Thyroid gland (tissue), 4 donors: Measurements from ENCODE around the gene HOXB3.

Experiments used
- POLR2A ChIP-seq, 2 donors: fragments of 450-650 bp; IDR thresholded peaks; one replicate each; pipeline ENCODE4 v1.6.1; 2017; ENCODE audit warnings: antibody characterized with exemption in 2 of 2, mild to moderate bottlenecking in 2 of 2, moderate library complexity in 1 of 2
- TF ChIP-seq, protein P1 (sequence below), 6 experiments: fragments of 200-600 bp in 3 of 6; fragments of 450-650 bp in 3 of 6; sonication (generic) in 3 of 6; IDR thresholded peaks; one replicate each; pipeline ENCODE4 v1.5.1; 2016 to 2019; ENCODE audit warnings: antibody characterized with exemption in 6 of 6, mild to moderate bottlenecking in 2 of 6, inconsistent platforms in 1 of 6, moderate library complexity in 1 of 6

DNA sequence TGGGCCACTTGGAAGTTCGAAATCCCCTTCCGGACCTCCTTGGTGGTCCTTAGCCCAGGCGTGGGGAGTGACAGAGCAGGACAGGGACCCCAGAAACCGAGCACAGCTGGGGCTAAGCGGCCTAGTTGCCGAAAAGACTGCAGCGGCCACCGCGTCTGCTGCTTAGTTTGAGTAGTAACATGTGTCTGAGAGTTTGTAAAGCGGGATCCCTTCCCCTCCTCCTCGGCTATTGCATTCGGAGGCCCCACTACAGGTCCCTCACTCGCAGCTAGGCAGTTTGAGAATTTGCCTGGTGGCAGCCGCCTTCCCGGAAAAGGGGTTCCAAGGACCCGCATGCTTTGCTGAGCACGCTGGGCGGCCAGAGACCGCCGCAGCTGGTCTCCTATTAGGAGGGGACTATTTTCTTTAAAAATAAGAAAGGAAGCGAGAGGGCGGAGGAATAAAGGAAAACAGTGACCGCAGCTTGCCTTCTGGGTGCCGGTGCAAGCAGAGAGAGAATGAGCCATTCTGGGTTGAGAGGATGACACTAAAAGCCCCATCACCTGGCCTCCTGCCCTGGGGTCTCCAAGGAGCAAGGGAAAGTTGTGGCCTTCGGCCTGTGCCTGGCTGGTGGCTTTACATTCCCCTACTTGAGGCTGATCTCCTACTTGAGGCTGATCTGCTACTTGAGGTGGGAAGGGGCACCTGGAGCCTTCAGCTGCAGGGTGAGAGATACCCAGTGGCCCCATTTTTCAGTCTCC lies 4.7 kb upstream of the HOXB3 start:
- no peak for TF ChIP-seq POLR2A (IDR thresholded peaks at IDR 0.05)
- TF ChIP-seq, protein P1, sequence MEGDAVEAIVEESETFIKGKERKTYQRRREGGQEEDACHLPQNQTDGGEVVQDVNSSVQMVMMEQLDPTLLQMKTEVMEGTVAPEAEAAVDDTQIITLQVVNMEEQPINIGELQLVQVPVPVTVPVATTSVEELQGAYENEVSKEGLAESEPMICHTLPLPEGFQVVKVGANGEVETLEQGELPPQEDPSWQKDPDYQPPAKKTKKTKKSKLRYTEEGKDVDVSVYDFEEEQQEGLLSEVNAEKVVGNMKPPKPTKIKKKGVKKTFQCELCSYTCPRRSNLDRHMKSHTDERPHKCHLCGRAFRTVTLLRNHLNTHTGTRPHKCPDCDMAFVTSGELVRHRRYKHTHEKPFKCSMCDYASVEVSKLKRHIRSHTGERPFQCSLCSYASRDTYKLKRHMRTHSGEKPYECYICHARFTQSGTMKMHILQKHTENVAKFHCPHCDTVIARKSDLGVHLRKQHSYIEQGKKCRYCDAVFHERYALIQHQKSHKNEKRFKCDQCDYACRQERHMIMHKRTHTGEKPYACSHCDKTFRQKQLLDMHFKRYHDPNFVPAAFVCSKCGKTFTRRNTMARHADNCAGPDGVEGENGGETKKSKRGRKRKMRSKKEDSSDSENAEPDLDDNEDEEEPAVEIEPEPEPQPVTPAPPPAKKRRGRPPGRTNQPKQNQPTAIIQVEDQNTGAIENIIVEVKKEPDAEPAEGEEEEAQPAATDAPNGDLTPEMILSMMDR (IDR thresholded peaks at IDR 0.05): no peak
